Cerebellar cortex (tissue), 1 donor: ENCODE data around the gene FRMD4B.

Source experiments
- DNase-seq: peaks from one replicate; pipeline ENCODE4 v3.0.0-alpha.2; 2015; ENCODE audit warnings: low spot score

The FRMD4B gene

DNA sequence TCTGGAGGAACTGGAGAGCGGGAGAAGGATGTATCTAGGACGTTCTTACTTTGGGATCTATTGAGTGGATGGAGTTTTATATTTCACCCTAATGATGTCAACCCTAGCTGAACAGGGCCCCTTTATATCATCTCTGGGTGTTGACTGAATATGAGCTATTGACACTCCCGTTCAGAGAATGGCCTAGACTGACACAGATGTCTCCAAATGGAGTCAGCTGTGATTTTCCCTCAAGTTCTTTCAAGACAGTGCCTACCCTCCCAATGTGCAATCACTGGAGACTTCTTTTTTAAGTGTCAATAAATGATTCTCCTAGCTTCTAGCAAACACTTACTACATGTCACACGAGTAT is 63.8 kb downstream of the FRMD4B start:
- DNase-seq = no peak

GRCh38 chr3:69321301-69322157 is 64.4 kb downstream of the FRMD4B start:
- DNase-seq = no peak

GRCh38 chr3:69320871-69321271 is 65.0 kb downstream of the FRMD4B start:
- DNase-seq = no peak

DNA sequence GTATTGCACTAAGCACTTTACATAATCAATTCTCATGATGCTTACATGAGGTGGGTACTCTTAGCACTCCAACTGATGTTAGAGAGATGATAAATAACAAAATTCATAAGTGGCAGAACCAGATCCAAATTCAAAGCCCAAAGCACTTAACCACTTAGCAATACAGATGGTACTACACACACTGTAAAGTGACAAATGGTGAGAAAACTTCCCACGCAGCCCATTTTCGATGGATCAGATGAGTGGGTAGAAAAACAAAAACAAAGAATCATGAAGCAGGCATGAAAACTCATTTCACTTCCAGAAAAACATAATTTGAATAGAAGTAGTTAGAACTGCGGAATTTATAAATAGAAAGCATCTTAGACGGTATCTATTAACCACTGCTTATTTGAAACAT is 66.2 kb downstream of the FRMD4B start:
- DNase-seq = no peak

GRCh38 chr3:69318410-69318809 is 67.5 kb downstream of the FRMD4B start:
- DNase-seq = no peak

DNA sequence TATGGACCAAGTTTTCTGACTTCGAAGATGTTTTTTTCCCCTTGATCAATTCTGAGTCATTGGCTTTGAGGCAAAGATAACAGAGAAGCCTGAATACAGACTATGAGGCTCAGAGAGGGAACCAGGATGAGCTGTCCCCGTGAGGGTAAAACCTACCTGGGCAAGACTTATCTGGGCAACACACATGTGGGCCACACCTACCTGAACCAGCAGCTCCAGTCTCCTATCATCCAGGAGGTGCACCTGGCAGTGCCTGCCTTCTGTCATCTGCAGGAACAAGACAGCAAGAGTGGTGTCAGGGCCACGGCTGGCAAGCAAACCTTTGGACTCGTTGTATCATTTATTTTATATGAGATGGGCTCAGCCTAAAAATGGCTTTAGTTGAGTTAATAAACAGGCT is 72.6 kb downstream of the FRMD4B start:
- DNase-seq = no peak

- peak; percentile 37 for DNase-seq
Observed at GRCh38 chr3:69309814-69310213, 76.1 kb downstream of the FRMD4B start.

DNA sequence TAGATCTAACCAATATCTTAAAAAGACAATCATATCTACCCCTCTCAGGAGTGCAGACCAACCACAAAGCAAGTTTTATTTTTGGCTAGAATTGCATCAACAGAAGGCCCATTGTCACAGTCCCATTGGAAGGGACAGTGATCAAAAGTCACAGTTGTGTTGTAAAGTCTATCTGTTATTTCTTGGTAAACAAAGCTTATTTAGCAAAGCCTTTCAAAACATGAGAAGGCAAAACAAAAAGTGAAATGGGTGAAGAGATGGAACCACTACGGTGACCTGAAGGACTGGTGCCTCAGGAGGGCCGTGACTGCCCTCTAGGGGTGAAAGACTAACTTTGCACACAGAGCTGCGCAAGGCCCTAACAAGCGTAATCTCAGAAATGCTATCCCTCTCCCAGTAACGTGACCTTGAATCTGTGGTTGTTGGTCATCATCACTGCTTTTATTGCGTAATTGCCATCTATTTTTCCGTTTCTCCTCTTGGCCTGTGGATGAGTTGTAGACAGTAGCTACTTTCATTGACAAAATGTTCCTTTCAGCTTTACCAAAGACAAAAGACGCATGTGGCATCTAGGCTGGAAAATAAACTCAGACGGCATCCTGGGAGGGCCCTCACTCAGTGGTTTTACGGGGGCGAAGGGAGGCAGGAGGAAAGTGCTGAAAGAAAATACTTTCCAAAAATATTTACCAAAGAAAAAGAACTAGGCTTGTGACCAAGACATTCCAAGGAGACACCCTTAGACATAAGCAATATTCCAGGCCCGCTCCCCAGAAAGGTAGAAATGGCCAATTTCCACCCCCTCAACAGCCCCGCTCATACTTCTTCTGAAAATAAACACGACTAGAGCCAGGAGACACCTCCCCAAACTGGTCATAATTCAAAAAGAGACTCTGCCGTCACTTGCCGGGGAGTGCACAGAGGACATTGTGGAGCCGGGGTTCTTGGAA is 79.4 kb downstream of the FRMD4B start:
- DNase-seq = peak; percentile 75

DNA sequence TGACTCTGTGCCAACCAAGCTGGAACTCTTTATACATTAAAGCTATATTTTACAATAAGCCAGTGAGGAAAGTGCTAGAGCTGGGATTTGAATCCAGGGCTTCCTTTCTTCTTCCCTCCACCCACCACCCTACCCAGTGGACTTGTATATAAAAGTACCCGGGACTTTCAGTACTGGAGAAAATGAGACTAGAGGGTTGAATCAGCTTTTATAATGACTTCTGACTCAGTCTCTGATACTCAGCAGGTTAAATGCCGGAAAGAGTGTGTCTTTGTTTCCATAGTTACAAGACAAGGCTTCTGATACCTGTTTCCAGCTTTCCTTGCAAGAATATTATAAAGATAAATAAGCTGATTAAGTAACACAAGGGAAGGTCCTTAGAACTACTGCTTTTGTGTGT is 80.9 kb downstream of the FRMD4B start:
- no peak for DNase-seq

DNA sequence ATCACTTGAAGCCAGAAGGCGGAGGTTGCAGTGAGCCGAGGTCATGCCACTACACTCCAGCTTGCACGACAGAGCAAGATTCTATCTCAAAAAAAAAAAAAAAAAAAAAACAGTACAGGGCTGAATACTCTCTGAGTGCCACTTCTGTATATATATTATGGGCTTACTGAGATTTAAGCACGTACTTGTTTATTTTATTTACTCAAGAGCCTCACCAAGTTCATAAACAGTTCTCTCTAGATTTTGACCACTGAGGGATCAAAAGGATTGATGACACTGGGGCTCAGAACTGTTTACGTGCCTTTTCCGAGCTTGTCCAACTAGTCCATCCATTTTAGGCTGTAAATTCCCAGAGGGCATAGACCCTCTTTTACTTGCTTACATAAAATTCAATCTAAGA is 81.5 kb downstream of the FRMD4B start:
- no peak for DNase-seq

GRCh38 chr3:69300296-69300695 is 85.6 kb downstream of the FRMD4B start:
- no peak for DNase-seq

DNA sequence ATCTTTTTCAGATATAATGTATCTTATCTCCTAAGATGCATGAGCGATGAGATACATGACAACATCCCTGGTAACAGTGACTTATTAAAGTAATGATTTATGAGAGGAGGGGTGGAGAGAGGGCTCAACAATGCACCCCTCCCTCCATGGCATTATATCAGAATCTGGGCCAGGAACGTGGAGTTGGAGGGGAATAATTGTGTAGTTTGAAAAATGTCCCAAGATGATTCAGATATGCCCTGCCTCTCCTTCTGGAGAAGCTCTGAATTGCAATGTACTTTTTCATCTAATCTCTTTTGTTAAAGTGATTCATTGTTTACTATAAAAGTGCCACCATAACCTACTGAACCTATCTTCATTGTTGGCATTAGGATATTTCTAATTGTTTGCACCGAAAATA is 86.5 kb downstream of the FRMD4B start:
- DNase-seq = no peak

- DNase-seq = no peak
Observed at GRCh38 chr3:69297501-69297900, 88.4 kb downstream of the FRMD4B start.

DNA sequence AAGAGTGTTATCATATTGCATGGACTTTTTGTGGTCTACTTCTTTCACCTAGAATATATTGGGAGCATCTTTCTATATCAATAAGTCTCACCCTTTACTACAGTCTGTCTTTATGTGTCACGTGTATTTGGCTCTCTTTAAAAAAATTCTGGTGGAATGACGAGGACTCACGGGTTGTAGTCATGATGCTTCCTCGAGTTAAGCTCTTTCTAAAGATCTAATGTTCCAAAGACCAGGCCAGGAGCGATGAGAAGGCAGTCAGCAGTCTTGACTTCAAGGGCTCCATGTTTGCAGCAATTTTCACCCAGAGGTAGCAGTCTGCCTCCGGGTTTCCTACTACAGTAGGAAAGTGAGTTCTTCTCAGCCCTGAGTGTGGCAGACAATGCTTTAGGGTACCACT is 88.9 kb downstream of the FRMD4B start:
- no peak for DNase-seq

- DNase-seq = no peak
Observed at GRCh38 chr3:69294014-69294766, 91.7 kb downstream of the FRMD4B start.

- no peak for DNase-seq
Observed at GRCh38 chr3:69292959-69293574, 92.8 kb downstream of the FRMD4B start.

DNA sequence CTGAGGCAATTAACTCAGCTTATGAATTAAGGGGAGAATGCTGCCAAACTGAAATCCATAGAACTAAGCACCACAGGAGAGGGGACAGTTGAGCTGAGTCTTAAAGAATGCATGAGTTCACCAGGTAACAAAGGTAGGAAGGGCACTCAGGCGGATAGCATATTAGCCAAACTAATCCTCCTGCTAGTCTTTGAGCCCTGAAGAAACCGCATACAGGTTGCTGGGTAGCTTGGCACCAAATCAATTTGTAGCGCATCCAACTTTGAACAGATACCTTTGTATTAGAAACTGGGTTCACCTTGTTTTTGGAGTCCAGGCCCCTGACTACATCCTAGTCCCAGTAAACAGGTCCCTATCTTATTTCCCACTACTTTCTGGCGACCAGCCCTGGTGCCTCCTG is 93.7 kb downstream of the FRMD4B start:
- DNase-seq = no peak

- DNase-seq = no peak
Observed at GRCh38 chr3:69290430-69290829, 95.5 kb downstream of the FRMD4B start.

- no peak for DNase-seq
Observed at GRCh38 chr3:69290006-69290405, 95.9 kb downstream of the FRMD4B start.

- DNase-seq = no peak
Observed at GRCh38 chr3:69288161-69288895, 97.6 kb downstream of the FRMD4B start.

- no peak for DNase-seq
Observed at GRCh38 chr3:69283913-69284611, 101.8 kb downstream of the FRMD4B start.
